H9 (cell line): Measurements from ENCODE around the gene HK2. TPM values are rescaled to one million over a fixed set of nuclear protein-coding genes. Genes with fewer than 3 reads are reported as not detected.

Experiments
- DNase-seq: peaks from one replicate; pipeline ENCODE4 v3.0.0-alpha.2; 2017
- H2AFZ ChIP-seq: one replicate; pipeline ENCODE4 v1.6.1; 2013; ENCODE audit warnings: mild to moderate bottlenecking, low read length, control low read depth, moderate library complexity
- H2AK5ac ChIP-seq: 2 replicates; pipeline ENCODE4 v1.6.1; 2013; ENCODE audit warnings: low read length, control low read depth, mixed read lengths; ENCODE audit not compliant: insufficient read length
- H2BK120ac ChIP-seq: one replicate; pipeline ENCODE4 v1.6.1; 2013; ENCODE audit warnings: low read depth, mild to moderate bottlenecking, low read length, control low read depth, inconsistent platforms; ENCODE audit not compliant: poor library complexity, severe bottlenecking
- H2BK12ac ChIP-seq: 2 replicates; pipeline ENCODE4 v1.6.1; 2013; ENCODE audit warnings: low read length, control low read depth, mixed read lengths, low read depth; ENCODE audit not compliant: insufficient read length
- H2BK15ac ChIP-seq: 2 replicates; pipeline ENCODE4 v1.6.1; 2013; ENCODE audit warnings: low read depth, low read length, control low read depth
- H2BK20ac ChIP-seq: one replicate; pipeline ENCODE4 v1.6.1; 2013; ENCODE audit warnings: low read depth, mild to moderate bottlenecking, low read length, control low read depth, inconsistent platforms; ENCODE audit not compliant: poor library complexity, severe bottlenecking
- H2BK5ac ChIP-seq: 2 replicates; pipeline ENCODE4 v1.6.1; 2013; ENCODE audit warnings: low read length, control low read depth, mixed read lengths; ENCODE audit not compliant: insufficient read length
- H3K14ac ChIP-seq: 2 replicates; pipeline ENCODE4 v1.6.1; 2013; ENCODE audit warnings: low read length, control low read depth; ENCODE audit not compliant: insufficient read depth
- H3K18ac ChIP-seq: 2 replicates; pipeline ENCODE4 v1.6.1; 2013; ENCODE audit warnings: low read depth, mild to moderate bottlenecking, mixed read lengths, low read length, control low read depth; ENCODE audit not compliant: insufficient read length
- H3K23ac ChIP-seq: 2 replicates; pipeline ENCODE4 v1.6.1; 2013; ENCODE audit warnings: low read length, control low read depth, mixed read lengths, low read depth; ENCODE audit not compliant: insufficient read length
- H3K23me2 ChIP-seq: 2 replicates; pipeline ENCODE4 v1.6.1; 2013; ENCODE audit warnings: low read depth, mild to moderate bottlenecking, mixed read lengths, low read length, control low read depth; ENCODE audit not compliant: insufficient read length, poor library complexity, severe bottlenecking
- H3K27ac ChIP-seq: 2 replicates; pipeline ENCODE4 v1.5.1; 2013; ENCODE audit warnings: low read length, control low read depth, mixed read lengths, low read depth; ENCODE audit not compliant: insufficient read length
- H3K27me3 ChIP-seq: 2 replicates; pipeline ENCODE4 v1.6.1; 2013; ENCODE audit warnings: low read length, control low read depth, inconsistent platforms; ENCODE audit not compliant: insufficient read depth
- H3K4ac ChIP-seq: 2 replicates; pipeline ENCODE4 v1.6.1; 2013; ENCODE audit warnings: low read depth, mild to moderate bottlenecking, control low read depth, inconsistent platforms, low read length, moderate library complexity
- H3K4me1 ChIP-seq: 2 replicates; pipeline ENCODE4 v1.6.1; 2013; ENCODE audit warnings: low read length, control low read depth, inconsistent platforms; ENCODE audit not compliant: insufficient read depth
- H3K4me2 ChIP-seq: 2 replicates; pipeline ENCODE4 v1.6.1; 2013; ENCODE audit warnings: low read length, control low read depth, mixed read lengths; ENCODE audit not compliant: insufficient read length, insufficient read depth
- H3K56ac ChIP-seq: 2 replicates; pipeline ENCODE4 v1.6.1; 2013; ENCODE audit warnings: low read depth, mild to moderate bottlenecking, mixed read lengths, low read length, control low read depth; ENCODE audit not compliant: insufficient read length
- H3K79me1 ChIP-seq: 2 replicates; pipeline ENCODE4 v1.6.1; 2013; ENCODE audit warnings: low read depth, mild to moderate bottlenecking, moderate library complexity, low read length, control low read depth, inconsistent platforms; ENCODE audit not compliant: insufficient read depth, poor library complexity, severe bottlenecking
- H3K79me2 ChIP-seq: 2 replicates; pipeline ENCODE4 v1.6.1; 2013; ENCODE audit warnings: low read length, control low read depth, inconsistent platforms; ENCODE audit not compliant: insufficient read depth
- H3K9ac ChIP-seq: 2 replicates; pipeline ENCODE4 v1.6.1; 2013; ENCODE audit warnings: low read length, control low read depth, mixed read lengths; ENCODE audit not compliant: insufficient read length; ENCODE audit errors: extremely low read depth
- H3K9me3 ChIP-seq: one replicate; pipeline ENCODE4 v1.6.1; 2013; ENCODE audit warnings: low read depth, low read length, inconsistent platforms; ENCODE audit not compliant: control insufficient read depth
- H3T11ph ChIP-seq: one replicate; pipeline ENCODE4 v1.6.1; 2013; ENCODE audit warnings: mild to moderate bottlenecking, low read length, control low read depth, inconsistent platforms
- H4K20me1 ChIP-seq: one replicate; pipeline ENCODE4 v1.6.1; 2013; ENCODE audit not compliant: control insufficient read depth, insufficient read length, insufficient read depth
- H4K5ac ChIP-seq: 2 replicates; pipeline ENCODE4 v1.6.1; 2013; ENCODE audit warnings: low read depth, mild to moderate bottlenecking, mixed read lengths, low read length, control low read depth; ENCODE audit not compliant: insufficient read length
- H4K8ac ChIP-seq: replicated peaks from 2 replicates; pipeline ENCODE4 v1.6.1; 2013; ENCODE audit warnings: low read length, control low read depth, mixed read lengths, low read depth; ENCODE audit not compliant: insufficient read length
- H4K91ac ChIP-seq: 2 replicates; pipeline ENCODE4 v1.6.1; 2013; ENCODE audit warnings: low read depth, mild to moderate bottlenecking, moderate library complexity, mixed read lengths, low read length, control low read depth; ENCODE audit not compliant: insufficient read length
- H3K27ac Mint-ChIP-seq, 3 experiments: 2 replicates in 2 of 3; 3 replicates in 1 of 3; pipeline ENCODE4 v1.8.0; 2020 to 2021; ENCODE audit warnings: mixed read lengths in 3 of 3, mild to moderate bottlenecking in 1 of 3, moderate library complexity in 1 of 3
- H3K27me3 Mint-ChIP-seq: 2 replicates; pipeline ENCODE4 v1.8.0; 2021; ENCODE audit warnings: low read depth, mild to moderate bottlenecking, moderate library complexity, mixed read lengths
- H3K36me3 Mint-ChIP-seq, 3 experiments: 2 replicates in 2 of 3; 3 replicates in 1 of 3; pipeline ENCODE4 v1.8.0; 2020 to 2021; ENCODE audit warnings: low read depth in 3 of 3, mixed read lengths in 3 of 3; ENCODE audit not compliant: insufficient read depth in 1 of 3
- H3K4me1 Mint-ChIP-seq, 2 experiments: 2 replicates each; pipeline ENCODE4 v1.8.0; 2020; ENCODE audit warnings: mixed read lengths in 2 of 2
- H3K4me3 Mint-ChIP-seq, 2 experiments: 2 replicates in 1 of 2; 3 replicates in 1 of 2; pipeline ENCODE4 v1.8.0; 2020 to 2021; ENCODE audit warnings: mild to moderate bottlenecking in 2 of 2, mixed read lengths in 2 of 2, moderate library complexity in 1 of 2
- H3K9me3 Mint-ChIP-seq, 2 experiments: 2 replicates in 1 of 2; 3 replicates in 1 of 2; pipeline ENCODE4 v1.8.0; 2020; ENCODE audit warnings: mild to moderate bottlenecking in 2 of 2, mixed read lengths in 2 of 2, moderate library complexity in 1 of 2
- WGBS: extraction: QIAGEN DNeasy Blood & Tissue Kit; methylation state at CpG from one replicate; pipeline ENCODE4 v1.1.7; 2013; ENCODE audit warnings: missing lambda C conversion rate, low lambda C conversion rate, mixed read lengths; ENCODE audit not compliant: insufficient read length; ENCODE audit errors: extremely low coverage; 5-methylcytosine and 5-hydroxymethylcytosine counted together
- total RNA-seq: library from RNA; stranded (reverse); gene quantifications from 2 replicates; pipeline ENCODE4 v1.2.1, GENCODE V29; 2021
- TF ChIP-seq, protein P1 (sequence below): fragments of 200-600 bp; sonication (generic); conservative IDR thresholded peaks from 3 replicates; pipeline ENCODE4 v1.8.0; 2021; ENCODE audit warnings: antibody characterized with exemption, mild to moderate bottlenecking

HK2 gene
- total RNA-seq, 1 experiment from 2014 or later = 54.3 TPM

DNA sequence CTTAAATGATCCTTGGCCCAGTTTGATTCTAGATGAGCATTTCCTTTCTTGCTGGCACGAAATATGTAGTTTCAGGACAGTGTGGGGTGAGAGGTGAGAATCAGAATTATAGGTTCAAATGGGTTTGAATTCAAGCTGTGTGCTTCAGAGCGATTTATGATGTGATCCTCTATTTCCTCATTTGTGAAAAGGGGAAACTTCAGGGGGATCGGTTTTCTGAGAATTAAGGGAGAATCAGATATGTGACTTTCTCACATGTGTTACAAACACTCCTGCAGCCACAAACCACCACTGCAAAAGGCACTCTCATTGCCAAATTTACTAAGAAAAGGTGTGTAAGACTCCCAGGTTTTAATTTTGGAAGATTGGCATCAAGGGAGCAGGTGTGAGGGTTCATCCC lies 24.4 kb downstream of the HK2 start:
- H3K79me1 ChIP-seq = no peaks in the 10 kb centered on the region
- no peak overlapping the region for H2BK120ac ChIP-seq
- H2AFZ ChIP-seq = no peak overlapping the region
- no peak overlapping the region for H2BK15ac ChIP-seq
- H3K4me1 ChIP-seq = peaks cover 7% of the 10 kb centered on the region; the same call in 1 of the 2 replicates
- H3K27me3 ChIP-seq = no peaks in the 10 kb centered on the region
- no peaks in the 10 kb centered on the region for H4K20me1 ChIP-seq
- no peak overlapping the region for H3K9ac ChIP-seq
- no peak overlapping the region for H3K27ac ChIP-seq
- H3K23me2 ChIP-seq = no peaks in the 10 kb centered on the region
- Mint-ChIP-seq H3K27ac (no peak overlapping the region; a peak in 1 of 7 replicates), H3K27me3 (no peaks in the 10 kb centered on the region), H3K9me3 (no peaks in the 10 kb centered on the region), H3K4me1 (peaks cover 24 to 27% of the 10 kb centered on the region in 2 experiments), H3K36me3 (peaks cover 33 to 57% (median 46%) of the 10 kb centered on the region in 3 experiments; a peak in 6 of 7 replicates), H3K4me3 (no peak overlapping the region)
- no peak overlapping the region for H3T11ph ChIP-seq
- H3K4ac ChIP-seq = no peak overlapping the region
- no peak overlapping the region for H2BK5ac ChIP-seq
- no CpG with 5 or more reads among the region's 3 CpGs for WGBS
- H3K79me2 ChIP-seq = peaks cover 3% of the 10 kb centered on the region; the same call in 1 of the 2 replicates
- H3K23ac ChIP-seq = no peak overlapping the region
- no peaks in the 10 kb centered on the region for H3K9me3 ChIP-seq
- no peak overlapping the region for H3K14ac ChIP-seq
- no peak overlapping the region for H3K56ac ChIP-seq
- DNase-seq = no peak
- no peak overlapping the region for H3K4me2 ChIP-seq
- H4K8ac ChIP-seq = no peak overlapping the region
- H2AK5ac ChIP-seq = no peak overlapping the region
- no peak overlapping the region for H2BK12ac ChIP-seq
- H3K18ac ChIP-seq = no peak overlapping the region
- no peak overlapping the region for H4K5ac ChIP-seq
- TF ChIP-seq, protein P1, sequence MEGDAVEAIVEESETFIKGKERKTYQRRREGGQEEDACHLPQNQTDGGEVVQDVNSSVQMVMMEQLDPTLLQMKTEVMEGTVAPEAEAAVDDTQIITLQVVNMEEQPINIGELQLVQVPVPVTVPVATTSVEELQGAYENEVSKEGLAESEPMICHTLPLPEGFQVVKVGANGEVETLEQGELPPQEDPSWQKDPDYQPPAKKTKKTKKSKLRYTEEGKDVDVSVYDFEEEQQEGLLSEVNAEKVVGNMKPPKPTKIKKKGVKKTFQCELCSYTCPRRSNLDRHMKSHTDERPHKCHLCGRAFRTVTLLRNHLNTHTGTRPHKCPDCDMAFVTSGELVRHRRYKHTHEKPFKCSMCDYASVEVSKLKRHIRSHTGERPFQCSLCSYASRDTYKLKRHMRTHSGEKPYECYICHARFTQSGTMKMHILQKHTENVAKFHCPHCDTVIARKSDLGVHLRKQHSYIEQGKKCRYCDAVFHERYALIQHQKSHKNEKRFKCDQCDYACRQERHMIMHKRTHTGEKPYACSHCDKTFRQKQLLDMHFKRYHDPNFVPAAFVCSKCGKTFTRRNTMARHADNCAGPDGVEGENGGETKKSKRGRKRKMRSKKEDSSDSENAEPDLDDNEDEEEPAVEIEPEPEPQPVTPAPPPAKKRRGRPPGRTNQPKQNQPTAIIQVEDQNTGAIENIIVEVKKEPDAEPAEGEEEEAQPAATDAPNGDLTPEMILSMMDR = no peak
- no peak overlapping the region for H4K91ac ChIP-seq
- no peak overlapping the region for H2BK20ac ChIP-seq
